SU-DHL-6 (cell line): Measurements from ENCODE around the gene KLHL24.

Experiments used
- CTCF ChIP-seq: fragments of 200-600 bp; sonication (generic); IDR thresholded peaks from one replicate; pipeline ENCODE4 v1.5.1; 2017; ENCODE audit warnings: antibody characterized with exemption, mild to moderate bottlenecking, low read length, moderate library complexity; ENCODE audit not compliant: insufficient read depth, poor library complexity, severe bottlenecking
- EZH2phosphoT487 ChIP-seq: fragments of 200-600 bp; sonication (generic), shearing (Covaris generic); conservative IDR thresholded peaks from 2 replicates; pipeline ENCODE4 v1.6.1; 2018; ENCODE audit warnings: mild to moderate bottlenecking, antibody characterized with exemption, low read length, moderate library complexity, mixed read lengths

- TF ChIP-seq CTCF, result no peak
- no peak for TF ChIP-seq EZH2phosphoT487
Measured at GRCh38 chr3:183664913-183665381, 29.5 kb downstream of the KLHL24 start.
